PC-3 (cell line): Measurements from ENCODE around the gene FGF12.

ENCODE experiments used
- EZH2 ChIP-seq: fragments of 300-600 bp; sonication (generic); IDR thresholded peaks from one replicate; pipeline ENCODE4 v1.6.1; 2017; ENCODE audit warnings: antibody characterized with exemption, mild to moderate bottlenecking, low read length; ENCODE audit not compliant: unreplicated experiment
- EZH2phosphoT487 ChIP-seq: fragments of 300-600 bp; sonication (generic); IDR thresholded peaks from 2 replicates; pipeline ENCODE4 v1.6.1; 2018; ENCODE audit warnings: mild to moderate bottlenecking, antibody characterized with exemption, low read length, borderline replicate concordance
- TF ChIP-seq, protein P1 (sequence below): fragments of 300-600 bp; sonication (generic); conservative IDR thresholded peaks from 2 replicates; pipeline ENCODE4 v1.5.1; 2017; ENCODE audit warnings: antibody characterized with exemption, low read depth, mild to moderate bottlenecking, low read length

DNA sequence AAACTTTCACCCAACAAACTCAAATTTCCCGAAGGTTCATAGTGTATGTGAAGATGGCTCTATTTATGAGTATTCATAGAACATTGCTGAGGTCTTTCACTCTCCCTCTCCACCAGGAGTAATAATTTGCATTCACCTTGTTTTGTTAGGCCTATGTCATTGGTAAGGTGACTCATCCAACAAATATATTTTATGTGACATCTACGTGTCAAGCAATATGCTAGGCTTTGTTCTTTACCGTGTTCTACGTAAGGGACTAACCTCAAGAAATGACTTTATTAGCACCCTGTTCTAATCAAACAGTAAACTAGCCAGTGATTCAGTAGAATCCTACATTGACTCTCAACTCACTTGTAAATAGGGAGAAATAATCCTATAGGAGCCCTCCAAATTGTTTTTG is 334.4 kb downstream of the FGF12 start:
- TF ChIP-seq, protein P1, sequence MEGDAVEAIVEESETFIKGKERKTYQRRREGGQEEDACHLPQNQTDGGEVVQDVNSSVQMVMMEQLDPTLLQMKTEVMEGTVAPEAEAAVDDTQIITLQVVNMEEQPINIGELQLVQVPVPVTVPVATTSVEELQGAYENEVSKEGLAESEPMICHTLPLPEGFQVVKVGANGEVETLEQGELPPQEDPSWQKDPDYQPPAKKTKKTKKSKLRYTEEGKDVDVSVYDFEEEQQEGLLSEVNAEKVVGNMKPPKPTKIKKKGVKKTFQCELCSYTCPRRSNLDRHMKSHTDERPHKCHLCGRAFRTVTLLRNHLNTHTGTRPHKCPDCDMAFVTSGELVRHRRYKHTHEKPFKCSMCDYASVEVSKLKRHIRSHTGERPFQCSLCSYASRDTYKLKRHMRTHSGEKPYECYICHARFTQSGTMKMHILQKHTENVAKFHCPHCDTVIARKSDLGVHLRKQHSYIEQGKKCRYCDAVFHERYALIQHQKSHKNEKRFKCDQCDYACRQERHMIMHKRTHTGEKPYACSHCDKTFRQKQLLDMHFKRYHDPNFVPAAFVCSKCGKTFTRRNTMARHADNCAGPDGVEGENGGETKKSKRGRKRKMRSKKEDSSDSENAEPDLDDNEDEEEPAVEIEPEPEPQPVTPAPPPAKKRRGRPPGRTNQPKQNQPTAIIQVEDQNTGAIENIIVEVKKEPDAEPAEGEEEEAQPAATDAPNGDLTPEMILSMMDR, result no peak
- TF ChIP-seq EZH2phosphoT487 (no peak), EZH2 (no peak)
